K562 (cell line): ENCODE measurements around the gene SLC13A3. TPM values are rescaled to one million over a fixed set of nuclear protein-coding genes. Genes with fewer than 3 reads are reported as not detected.

Experiments
- ATAC-seq: fragments of 200-7000 bp; cut with Tn5 transposase; 3 replicates; pipeline ENCODE4 v1.9.1; 2020; ENCODE audit warnings: moderate library complexity
- BruUV-seq: library from RNA; stranded (reverse); fragments of 400-500 nt; replicated peaks from 2 replicates; lab custom pipeline; 2021; lab: Mats Ljungman, UMichigan
- CTCF ChIA-PET: fragments of 300-600 bp; formaldehyde crosslinking; extraction: SDS; loops from one replicate; lab custom pipeline; 2021; ENCODE audit warnings: low intra/inter-chr PET ratio; lab: Yijun Ruan, JAX
- POLR2A ChIA-PET: fragments of 300-600, 350-650 bp; sonication (Branson Sonifier 250); formaldehyde crosslinking; extraction: SDS; loops from one replicate; lab custom pipeline; 2021; ENCODE audit warnings: antibody characterized with exemption, inconsistent platforms; lab: Yijun Ruan, JAX
- DNase-seq, 4 experiments: peaks; one replicate each; pipeline versions ENCODE4 v3.0.0 to v3.0.0-alpha.2; 2011 to 2018; ENCODE audit warnings: low spot score in 3 of 4, mixed read lengths in 3 of 4; ENCODE audit errors: extremely low read depth in 1 of 4
- FAIRE-seq: peaks from 2 replicates; lab custom pipeline; 2011; peaks lifted over from hg19 to GRCh38; lab: Jason Lieb, UNC
- H2AFZ ChIP-seq: 2 replicates; pipeline ENCODE4 v1.6.0; 2011; ENCODE audit warnings: low read depth, low read length, control low read depth, inconsistent platforms
- H3K27ac ChIP-seq: fragments of 200-600 bp; 3 replicates; pipeline ENCODE4 v1.8.0; 2011; ENCODE audit warnings: low read depth, mild to moderate bottlenecking, control low read depth, inconsistent platforms, low read length, moderate library complexity, mixed read lengths; ENCODE audit errors: extremely low read depth
- H3K27me3 ChIP-seq, 2 experiments: fragments of 300-600 bp in 1 of 2; 2 replicates in 1 of 2; 3 replicates in 1 of 2; pipeline versions ENCODE4 v1.6.0 to v1.8.0; 2011; ENCODE audit warnings: inconsistent platforms in 2 of 2, low read length in 2 of 2, mild to moderate bottlenecking in 1 of 2, mixed read lengths in 1 of 2, moderate library complexity in 1 of 2; ENCODE audit not compliant: control insufficient read depth in 2 of 2, insufficient read depth in 2 of 2
- H3K36me3 ChIP-seq: fragments of 300-600 bp; 3 replicates; pipeline ENCODE4 v1.8.0; 2011; ENCODE audit warnings: mild to moderate bottlenecking, low read length, inconsistent platforms; ENCODE audit not compliant: control insufficient read depth, insufficient read depth
- H3K4me1 ChIP-seq, 2 experiments: fragments of 200-600 bp in 1 of 2; replicated peaks in 1 of 2; 2 replicates in 1 of 2; 3 replicates in 1 of 2; pipeline versions ENCODE4 v1.5.1 to v1.8.0; 2011; ENCODE audit warnings: inconsistent platforms in 2 of 2, low read length in 2 of 2, mild to moderate bottlenecking in 1 of 2, mixed read lengths in 1 of 2, moderate library complexity in 1 of 2; ENCODE audit not compliant: control insufficient read depth in 2 of 2, insufficient read depth in 2 of 2
- H3K4me2 ChIP-seq: 2 replicates; pipeline ENCODE4 v1.6.1; 2011; ENCODE audit warnings: low read length, control low read depth, inconsistent platforms, mixed read lengths; ENCODE audit not compliant: insufficient read depth
- H3K4me3 ChIP-seq: fragments of 200-600 bp; sonication (generic), shearing (Covaris generic); 2 replicates; pipeline ENCODE4 v1.5.1; 2016; ENCODE audit warnings: control low read depth, inconsistent platforms
- H3K79me2 ChIP-seq: fragments of 200-600 bp; 3 replicates; pipeline ENCODE4 v1.8.0; 2011; ENCODE audit warnings: low read length, inconsistent platforms; ENCODE audit not compliant: control insufficient read depth, insufficient read depth
- H3K9ac ChIP-seq, 2 experiments: 2 replicates each; pipeline versions ENCODE4 v1.6.0 to v1.6.1; 2011; ENCODE audit warnings: low read depth in 2 of 2, low read length in 2 of 2, control low read depth in 1 of 2, inconsistent platforms in 1 of 2, mild to moderate bottlenecking in 1 of 2, mixed read lengths in 1 of 2; ENCODE audit not compliant: insufficient read depth in 1 of 2
- H3K9me1 ChIP-seq: one replicate; pipeline ENCODE4 v1.6.0; 2011; ENCODE audit warnings: inconsistent platforms, mild to moderate bottlenecking, low read length, moderate library complexity; ENCODE audit not compliant: control insufficient read depth, insufficient read depth
- H3K9me3 ChIP-seq: replicated peaks from 2 replicates; pipeline ENCODE4 v1.5.1; 2011; ENCODE audit warnings: low read depth, low read length, inconsistent platforms; ENCODE audit not compliant: control insufficient read depth, insufficient read depth
- H4K20me1 ChIP-seq: replicated peaks from 2 replicates; pipeline ENCODE4 v1.6.1; 2011; ENCODE audit warnings: low read length, inconsistent platforms, mixed read lengths; ENCODE audit not compliant: control insufficient read depth, insufficient read depth
- ADNP ChIP-seq: fragments of 200-800 bp; sonication (Bioruptor generic); IDR thresholded peaks from 2 replicates; pipeline ENCODE4 v1.6.1; 2016; ENCODE audit warnings: missing genetic modification characterization, missing compliant biosample characterization
- GTF2A2 ChIP-seq: IDR thresholded peaks from 2 replicates; pipeline ENCODE4 v1.6.1; 2016; ENCODE audit warnings: mild to moderate bottlenecking, missing genetic modification characterization, missing compliant biosample characterization
- NCOA2 ChIP-seq, 2 experiments: fragments of 450-650 bp; IDR thresholded peaks; 2 replicates each; pipeline ENCODE4 v1.6.1; 2018; ENCODE audit warnings: mild to moderate bottlenecking in 2 of 2, moderate library complexity in 1 of 2; ENCODE audit not compliant: partially characterized antibody in 2 of 2
- NR1H2 ChIP-seq: sonication (generic); formaldehyde crosslinking; IDR thresholded peaks from 2 replicates; pipeline ENCODE4 v1.4.0; 2020; ENCODE audit warnings: mild to moderate bottlenecking, missing genetic modification reagents
- NR2C2 ChIP-seq, 2 experiments: fragments of 200-800 bp in 1 of 2; sonication (Bioruptor generic) in 1 of 2; sonication (generic) in 1 of 2; formaldehyde crosslinking in 1 of 2; IDR thresholded peaks; 2 replicates each; pipeline versions ENCODE4 v1.6.1 to v1.8.0; 2016 to 2022; ENCODE audit warnings: mild to moderate bottlenecking in 1 of 2, missing compliant biosample characterization in 1 of 2, missing genetic modification characterization in 1 of 2, missing genetic modification reagents in 1 of 2
- TCF7 ChIP-seq: sonication (generic); IDR thresholded peaks from 2 replicates; pipeline ENCODE4 v1.6.1; 2016; ENCODE audit warnings: antibody characterized with exemption, borderline replicate concordance
- WGBS: fragments of 100-300 bp; shearing (Covaris generic); methylation state at CpG from one replicate; pipeline ENCODE4 v1.1.6; 2016; ENCODE audit warnings: low coverage, mixed read lengths; ENCODE audit not compliant: insufficient coverage; ENCODE audit errors: missing lambda C conversion rate; 5-methylcytosine and 5-hydroxymethylcytosine counted together
- in situ Hi-C: fragments of 300-500 bp; cut with MboI; formaldehyde crosslinking; loops from 4 replicates; pipeline ENCODE4 v1.15.0; 2018; ENCODE audit warnings: inconsistent platforms, mixed read lengths
- intact Hi-C: fragments of 100-400 bp; cut with micrococcal nuclease; formaldehyde crosslinking; loops from 2 replicates; pipeline ENCODE4 v1.14.2; 2022
- polyA plus RNA-seq, 8 experiments: library from polyadenylated mRNA; depleted of rRNA in 4 of 8; stranded (reverse) in 5 of 8; unstranded in 3 of 8; fragments of >200 nt; fragmentation: Nextera tagmentation in 2 of 8; fragmentation: Illumina TruSeq in 1 of 8; extraction: Ambion mirVana in 2 of 8; extraction: Trizol in 1 of 8; gene quantifications; 2 replicates each; pipeline versions ENCODE4 v1.2.1 to v1.2.3, GENCODE V29; 2011 to 2014; ENCODE audit warnings: inconsistent platforms in 1 of 8, missing spikeins in 1 of 8
- total RNA-seq, 7 experiments: library from RNA; depleted of rRNA in 6 of 7; stranded (reverse); fragments of >200 nt in 6 of 7; fragmentation: Illumina TruSeq in 2 of 7; extraction: Trizol in 2 of 7; gene quantifications; 2 replicates each; pipeline versions ENCODE4 v1.2.1 to v1.2.3, GENCODE V29; 2011 to 2021; ENCODE audit warnings: low replicate concordance in 1 of 7
- TF ChIP-seq, protein P1 (sequence below), 2 experiments: fragments of 450-650 bp; IDR thresholded peaks; 2 replicates each; pipeline ENCODE4 v1.6.1; 2016; ENCODE audit warnings: mild to moderate bottlenecking in 2 of 2, borderline replicate concordance in 1 of 2, low read depth in 1 of 2, moderate library complexity in 1 of 2
- TF ChIP-seq, protein P2 (sequence below): sonication (generic); formaldehyde crosslinking; IDR thresholded peaks from 2 replicates; pipeline ENCODE4 v1.4.0; 2020; ENCODE audit warnings: mild to moderate bottlenecking, missing genetic modification reagents
- TF ChIP-seq, protein P3 (sequence below), 3 experiments: IDR thresholded peaks in 2 of 3; conservative IDR thresholded peaks in 1 of 3; 2 replicates each; pipeline ENCODE4 v1.5.1; 2011 to 2012; ENCODE audit warnings: low read length in 3 of 3, mild to moderate bottlenecking in 3 of 3, control low read depth in 2 of 3, improper control_type of control experiment in 1 of 3, inconsistent platforms in 1 of 3, low read depth in 1 of 3, mixed read lengths in 1 of 3, moderate library complexity in 1 of 3; ENCODE audit not compliant: insufficient read depth in 2 of 3

SLC13A3 gene
- total and polyA plus RNA-seq, 9 of the 15 experiments (the other 6 are each of a cell fraction or from before 2014, with no cell fraction given): 5.5 to 16.4 (median 8.5) TPM

DNA sequence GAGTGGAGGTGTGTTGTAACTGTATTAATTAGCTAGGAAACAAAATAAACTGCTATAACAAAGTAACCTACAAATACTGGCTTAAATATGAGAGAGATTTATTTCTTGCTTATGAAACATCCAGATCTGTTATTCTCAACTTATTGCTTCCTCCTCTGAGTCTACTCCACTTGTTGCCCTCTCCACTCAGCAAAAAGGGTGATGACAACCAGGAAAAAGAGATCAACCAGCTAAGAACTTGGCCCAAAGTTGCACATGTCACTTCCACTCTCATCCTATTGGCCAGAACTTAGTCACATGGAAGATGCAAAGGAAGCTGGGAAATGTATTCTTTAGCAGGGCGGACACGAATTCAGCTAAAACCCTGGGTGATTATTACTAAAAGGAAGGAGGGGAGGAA lies 43.2 kb upstream of the SLC13A3 start:
- no peak overlapping the region for H3K4me3 ChIP-seq
- H2AFZ ChIP-seq: peak overlapping the region; percentile 87
- TF ChIP-seq GTF2A2 (tag) (no peak), NR2C2 (CRISPR knock-in tag; IDR thresholded peaks at IDR 0.05) (no peak), NR2C2 (tag; IDR thresholded peaks at IDR 0.05) (0 out of 2 replicates have a peak, but pooled peaks have one; percentile 30), TCF7 (no peak), NCOA2 (IDR thresholded peaks at IDR 0.05; ENCODE audit: partially characterized antibody in 2 of 2) (no peak), ADNP (no peak), NR1H2 (no peak)
- TF ChIP-seq, protein P1, sequence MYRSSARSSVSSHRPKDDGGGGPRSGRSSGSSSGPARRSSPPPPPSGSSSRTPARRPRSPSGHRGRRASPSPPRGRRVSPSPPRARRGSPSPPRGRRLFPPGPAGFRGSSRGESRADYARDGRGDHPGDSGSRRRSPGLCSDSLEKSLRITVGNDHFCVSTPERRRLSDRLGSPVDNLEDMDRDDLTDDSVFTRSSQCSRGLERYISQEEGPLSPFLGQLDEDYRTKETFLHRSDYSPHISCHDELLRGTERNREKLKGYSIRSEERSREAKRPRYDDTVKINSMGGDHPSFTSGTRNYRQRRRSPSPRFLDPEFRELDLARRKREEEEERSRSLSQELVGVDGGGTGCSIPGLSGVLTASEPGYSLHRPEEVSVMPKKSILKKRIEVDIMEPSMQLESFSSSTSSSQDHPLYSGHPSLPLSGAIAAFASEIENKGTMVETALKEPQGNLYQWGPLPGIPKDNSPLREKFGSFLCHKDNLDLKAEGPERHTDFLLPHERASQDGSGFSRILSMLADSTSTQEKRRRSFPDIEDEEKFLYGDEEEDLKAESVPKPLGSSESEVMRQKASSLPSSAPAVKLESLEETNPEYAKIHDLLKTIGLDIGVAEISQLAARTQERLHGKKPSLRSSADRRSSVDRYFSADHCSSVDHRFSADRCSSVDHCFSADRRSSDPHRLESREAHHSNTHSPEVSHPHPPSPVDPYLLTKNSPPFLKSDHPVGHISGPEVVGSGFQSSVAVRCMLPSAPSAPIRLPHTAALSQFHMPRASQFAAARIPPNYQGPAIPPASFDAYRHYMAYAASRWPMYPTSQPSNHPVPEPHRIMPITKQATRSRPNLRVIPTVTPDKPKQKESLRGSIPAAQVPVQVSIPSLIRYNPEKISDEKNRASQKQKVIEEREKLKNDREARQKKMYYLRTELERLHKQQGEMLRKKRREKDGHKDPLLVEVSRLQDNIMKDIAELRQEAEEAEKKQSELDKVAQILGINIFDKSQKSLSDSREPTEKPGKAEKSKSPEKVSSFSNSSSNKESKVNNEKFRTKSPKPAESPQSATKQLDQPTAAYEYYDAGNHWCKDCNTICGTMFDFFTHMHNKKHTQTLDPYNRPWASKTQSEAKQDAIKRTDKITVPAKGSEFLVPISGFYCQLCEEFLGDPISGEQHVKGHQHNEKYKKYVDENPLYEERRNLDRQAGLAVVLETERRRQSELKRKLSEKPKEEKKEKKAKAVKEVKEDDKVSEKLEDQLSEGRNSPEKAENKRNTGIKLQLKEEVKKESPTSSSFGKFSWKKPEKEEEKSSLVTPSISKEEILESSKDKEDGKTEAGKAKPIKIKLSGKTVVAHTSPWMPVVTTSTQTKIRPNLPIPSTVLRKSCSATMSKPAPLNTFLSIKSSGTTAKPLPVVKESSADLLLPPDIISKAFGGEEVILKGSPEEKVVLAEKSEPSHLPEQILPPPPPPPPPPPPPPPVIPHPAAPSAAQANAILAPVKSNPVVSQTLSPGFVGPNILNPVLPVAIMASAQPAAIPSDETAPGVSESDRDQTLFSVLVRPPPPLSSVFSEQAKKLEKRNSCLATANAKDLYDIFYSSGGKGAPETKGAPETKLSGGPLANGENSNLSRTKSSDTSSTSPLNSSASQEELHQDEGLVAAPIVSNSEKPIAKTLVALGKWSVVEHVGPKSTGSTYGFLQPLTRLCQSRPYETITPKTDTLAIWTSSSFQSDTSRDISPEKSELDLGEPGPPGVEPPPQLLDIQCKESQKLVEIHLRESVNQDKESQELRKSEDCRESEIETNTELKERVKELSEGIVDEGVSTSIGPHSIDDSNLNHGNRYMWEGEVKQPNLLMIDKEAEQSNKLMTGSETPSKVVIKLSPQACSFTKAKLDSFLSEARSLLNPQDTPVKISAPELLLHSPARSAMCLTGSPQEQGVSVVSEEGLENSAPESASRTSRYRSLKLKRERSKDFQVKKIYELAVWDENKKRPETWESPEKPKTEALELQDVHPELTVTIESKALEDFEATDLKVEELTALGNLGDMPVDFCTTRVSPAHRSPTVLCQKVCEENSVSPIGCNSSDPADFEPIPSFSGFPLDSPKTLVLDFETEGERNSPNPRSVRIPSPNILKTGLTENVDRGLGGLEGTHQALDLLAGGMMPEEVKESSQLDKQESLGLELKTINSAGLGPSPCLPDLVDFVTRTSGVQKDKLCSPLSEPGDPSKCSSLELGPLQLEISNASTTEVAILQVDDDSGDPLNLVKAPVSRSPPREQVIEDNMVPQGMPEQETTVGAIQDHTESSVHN (IDR thresholded peaks at IDR 0.05; ENCODE audit: borderline replicate concordance in 1 of 2, low read depth in 1 of 2): no peak
- TF ChIP-seq, protein P2, sequence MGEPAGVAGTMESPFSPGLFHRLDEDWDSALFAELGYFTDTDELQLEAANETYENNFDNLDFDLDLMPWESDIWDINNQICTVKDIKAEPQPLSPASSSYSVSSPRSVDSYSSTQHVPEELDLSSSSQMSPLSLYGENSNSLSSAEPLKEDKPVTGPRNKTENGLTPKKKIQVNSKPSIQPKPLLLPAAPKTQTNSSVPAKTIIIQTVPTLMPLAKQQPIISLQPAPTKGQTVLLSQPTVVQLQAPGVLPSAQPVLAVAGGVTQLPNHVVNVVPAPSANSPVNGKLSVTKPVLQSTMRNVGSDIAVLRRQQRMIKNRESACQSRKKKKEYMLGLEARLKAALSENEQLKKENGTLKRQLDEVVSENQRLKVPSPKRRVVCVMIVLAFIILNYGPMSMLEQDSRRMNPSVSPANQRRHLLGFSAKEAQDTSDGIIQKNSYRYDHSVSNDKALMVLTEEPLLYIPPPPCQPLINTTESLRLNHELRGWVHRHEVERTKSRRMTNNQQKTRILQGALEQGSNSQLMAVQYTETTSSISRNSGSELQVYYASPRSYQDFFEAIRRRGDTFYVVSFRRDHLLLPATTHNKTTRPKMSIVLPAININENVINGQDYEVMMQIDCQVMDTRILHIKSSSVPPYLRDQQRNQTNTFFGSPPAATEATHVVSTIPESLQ (CRISPR knock-in tag): no peak
- TF ChIP-seq, protein P3, sequence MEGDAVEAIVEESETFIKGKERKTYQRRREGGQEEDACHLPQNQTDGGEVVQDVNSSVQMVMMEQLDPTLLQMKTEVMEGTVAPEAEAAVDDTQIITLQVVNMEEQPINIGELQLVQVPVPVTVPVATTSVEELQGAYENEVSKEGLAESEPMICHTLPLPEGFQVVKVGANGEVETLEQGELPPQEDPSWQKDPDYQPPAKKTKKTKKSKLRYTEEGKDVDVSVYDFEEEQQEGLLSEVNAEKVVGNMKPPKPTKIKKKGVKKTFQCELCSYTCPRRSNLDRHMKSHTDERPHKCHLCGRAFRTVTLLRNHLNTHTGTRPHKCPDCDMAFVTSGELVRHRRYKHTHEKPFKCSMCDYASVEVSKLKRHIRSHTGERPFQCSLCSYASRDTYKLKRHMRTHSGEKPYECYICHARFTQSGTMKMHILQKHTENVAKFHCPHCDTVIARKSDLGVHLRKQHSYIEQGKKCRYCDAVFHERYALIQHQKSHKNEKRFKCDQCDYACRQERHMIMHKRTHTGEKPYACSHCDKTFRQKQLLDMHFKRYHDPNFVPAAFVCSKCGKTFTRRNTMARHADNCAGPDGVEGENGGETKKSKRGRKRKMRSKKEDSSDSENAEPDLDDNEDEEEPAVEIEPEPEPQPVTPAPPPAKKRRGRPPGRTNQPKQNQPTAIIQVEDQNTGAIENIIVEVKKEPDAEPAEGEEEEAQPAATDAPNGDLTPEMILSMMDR (IDR thresholded peaks at IDR 0.05 in 2 of 3, conservative IDR thresholded peaks at IDR 0.05 in 1 of 3; ENCODE audit: insufficient read depth in 2 of 3, low read depth in 1 of 3, low read length in 3 of 3): no peak

More for the DNA sequence above, 43.2 kb upstream of the SLC13A3 start:
- Histone ChIP-seq H3K4me2 (peak overlapping the region; percentile 2; the same call in 1 of the 2 replicates), H3K79me2 (no peaks in the 10 kb centered on the region), H3K4me1 (peaks cover 0 to 21% of the 10 kb centered on the region in 2 experiments; a peak in 3 of 5 replicates), H3K36me3 (no peaks in the 10 kb centered on the region), H4K20me1 (no peaks in the 10 kb centered on the region), H3K9me1 (no peaks in the 10 kb centered on the region), H3K27me3 (no peaks in the 10 kb centered on the region), H3K27ac (peak overlapping the region; percentile 31; the same call in 1 of the 3 replicates), H3K9ac (no peak overlapping the region), H3K9me3 (no peaks in the 10 kb centered on the region)
- FAIRE-seq: peak; percentile 78
- 17% methylated on average over 2 of the region's 2 CpGs for WGBS
- CTCF ChIA-PET: no interaction called here
- in situ Hi-C loops: no loop called here
- BruUV-seq: no TSS peak
- ATAC-seq: peak; percentile 76
- DNase-seq: peak; percentile 35 to 70 (median 54)
- POLR2A ChIA-PET: interaction anchor here (1.0 to 1.7 kb wide), 3 partner anchors 8 to 306 kb away, joined by 3 to 9 read pairs (median 6); no protein-coding TSS in a partner anchor
- intact Hi-C loops: no loop called here
